NOMO-1 treated with DMSO at 0.1 percent for 48 hours (cell line): ENCODE measurements around the gene BCS1L.

ENCODE experiments used
- DNase-seq: peaks from one replicate; lab custom pipeline; 2025; ENCODE audit not compliant: unreplicated experiment; lab: John Stamatoyannopoulos, UW

BCS1L gene, protein sequence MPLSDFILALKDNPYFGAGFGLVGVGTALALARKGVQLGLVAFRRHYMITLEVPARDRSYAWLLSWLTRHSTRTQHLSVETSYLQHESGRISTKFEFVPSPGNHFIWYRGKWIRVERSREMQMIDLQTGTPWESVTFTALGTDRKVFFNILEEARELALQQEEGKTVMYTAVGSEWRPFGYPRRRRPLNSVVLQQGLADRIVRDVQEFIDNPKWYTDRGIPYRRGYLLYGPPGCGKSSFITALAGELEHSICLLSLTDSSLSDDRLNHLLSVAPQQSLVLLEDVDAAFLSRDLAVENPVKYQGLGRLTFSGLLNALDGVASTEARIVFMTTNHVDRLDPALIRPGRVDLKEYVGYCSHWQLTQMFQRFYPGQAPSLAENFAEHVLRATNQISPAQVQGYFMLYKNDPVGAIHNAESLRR

GRCh38 chr2:218659258-218659987, at the start of gene BCS1L, which contains the start of gene ZNF142:
TSS of gene BCS1L (plus strand) at chr2:218659683. CDS start at chr2:218660988, 1,305 bp downstream.
TSS of gene ZNF142 (minus strand) at chr2:218659623. CDS start at chr2:218656429, 3,194 bp downstream.
- peak; percentile 94 for DNase-seq

GRCh38 chr2:218615868-218616315, 43.6 kb upstream of the BCS1L start:
- DNase-seq, result no peak

GRCh38 chr2:218618102-218618860, 41.2 kb upstream of the BCS1L start:
- no peak for DNase-seq

DNA sequence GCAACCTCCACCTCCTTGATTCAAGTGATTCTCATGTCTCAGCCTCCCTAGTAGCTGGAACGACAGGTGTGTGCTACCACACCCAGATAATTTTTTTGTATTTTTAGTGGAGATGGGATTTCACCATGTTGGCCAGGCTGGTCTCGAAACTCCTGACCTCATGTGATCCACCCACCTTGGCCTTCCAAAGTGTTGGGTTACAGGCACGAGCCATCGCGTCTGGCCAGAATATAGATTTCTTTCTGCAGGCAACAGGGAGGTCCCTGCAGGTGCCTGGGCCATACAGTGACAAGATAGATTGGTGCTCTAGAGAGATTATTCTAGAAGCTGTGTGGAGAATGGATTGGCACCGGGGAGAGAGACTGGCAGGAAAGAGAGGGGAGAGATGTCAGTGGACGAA, 38.5 kb upstream of the BCS1L start:
- no peak for DNase-seq

DNA sequence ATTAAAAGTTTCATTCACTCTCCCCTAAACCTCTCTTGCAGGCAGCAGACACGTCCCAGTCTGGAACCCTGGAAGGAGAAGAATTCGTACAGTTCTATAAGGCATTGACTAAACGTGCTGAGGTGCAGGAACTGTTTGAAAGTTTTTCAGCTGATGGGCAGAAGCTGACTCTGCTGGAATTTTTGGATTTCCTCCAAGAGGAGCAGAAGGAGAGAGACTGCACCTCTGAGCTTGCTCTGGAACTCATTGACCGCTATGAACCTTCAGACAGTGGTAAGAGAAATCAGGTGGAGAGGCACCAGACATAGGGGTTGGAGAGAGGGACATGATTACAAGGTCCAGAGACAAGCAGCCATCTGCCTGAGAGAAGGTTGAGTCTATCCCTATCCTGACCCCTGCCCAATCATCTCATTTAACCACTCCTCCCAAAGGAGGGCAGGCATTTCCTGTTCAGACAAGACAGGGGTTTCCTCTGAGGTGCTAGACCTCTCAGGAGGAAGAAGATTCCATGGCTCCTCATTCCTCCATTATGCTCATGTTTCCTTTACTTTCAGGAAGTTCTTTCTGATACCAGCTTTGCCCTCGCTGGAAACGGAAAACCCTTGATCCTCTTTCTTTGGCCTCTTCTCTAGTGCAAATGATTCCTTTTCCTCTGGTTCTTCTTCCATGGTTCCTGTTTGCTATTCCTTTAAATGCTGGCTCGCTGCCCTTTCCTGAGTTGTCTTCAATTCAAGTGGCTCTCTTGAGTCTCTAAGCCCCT, 36.7 kb upstream of the BCS1L start:
- DNase-seq, result no peak

GRCh38 chr2:218623366-218623705, 36.1 kb upstream of the BCS1L start:
- no peak for DNase-seq

DNA sequence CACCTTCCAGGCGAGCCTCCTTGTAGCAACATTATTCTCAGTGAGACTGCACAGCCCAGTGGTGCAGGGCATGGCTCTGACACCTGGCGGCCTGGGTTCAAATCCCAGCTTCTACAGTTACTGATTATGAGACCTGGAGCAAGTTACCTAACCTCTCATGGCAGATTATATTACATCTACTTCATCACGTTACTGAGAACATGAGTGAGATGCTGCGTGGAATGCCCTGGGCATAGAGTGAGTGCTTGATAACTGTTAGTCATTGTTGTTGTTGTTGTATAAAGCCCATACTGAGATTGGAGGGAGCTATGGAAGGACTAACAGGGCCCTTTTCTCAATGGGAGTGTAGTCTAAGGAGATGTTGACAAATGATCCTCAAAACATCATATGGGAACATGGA, 33.1 kb upstream of the BCS1L start:
- no peak for DNase-seq

GRCh38 chr2:218627939-218628338, 31.5 kb upstream of the BCS1L start:
- no peak for DNase-seq

DNA sequence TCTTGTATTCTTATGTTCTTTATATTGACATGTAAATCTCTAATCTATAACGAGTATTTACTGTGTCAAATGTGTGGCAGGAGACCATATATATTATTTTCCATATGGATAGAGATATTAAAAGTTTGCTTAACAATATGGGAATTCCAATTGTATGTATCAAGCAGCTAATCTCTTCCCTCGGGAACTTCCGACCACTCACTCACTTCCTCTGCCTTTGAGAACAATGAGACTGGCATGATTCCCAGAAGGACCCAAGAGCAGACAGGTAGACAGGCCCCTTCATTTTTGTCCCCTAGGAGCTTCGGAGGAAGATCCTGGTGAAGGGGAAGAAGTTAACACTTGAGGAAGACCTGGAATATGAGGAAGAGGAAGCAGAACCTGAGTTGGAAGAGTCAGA, 27.6 kb upstream of the BCS1L start:
- no peak for DNase-seq

DNA sequence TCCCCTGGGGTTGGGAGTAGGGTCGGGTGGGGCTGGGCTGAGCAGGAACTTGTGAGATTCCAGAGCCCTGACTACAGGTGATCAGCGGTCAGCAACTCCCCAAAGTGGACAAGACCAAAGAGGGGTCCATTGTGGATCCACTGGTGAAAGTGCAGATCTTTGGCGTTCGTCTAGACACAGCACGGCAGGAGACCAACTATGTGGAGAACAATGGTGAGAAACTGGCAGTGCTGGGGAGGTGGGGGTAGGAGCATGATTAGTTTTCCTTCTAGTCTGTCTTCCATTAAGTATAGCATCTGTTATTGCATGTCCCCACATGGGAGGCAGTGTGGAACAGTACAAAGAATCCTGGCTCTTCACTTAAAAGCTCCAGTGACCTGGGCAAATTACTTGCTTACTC, 23.8 kb upstream of the BCS1L start:
- DNase-seq, result no peak

GRCh38 chr2:218638372-218638771, 21.1 kb upstream of the BCS1L start:
- no peak for DNase-seq

DNA sequence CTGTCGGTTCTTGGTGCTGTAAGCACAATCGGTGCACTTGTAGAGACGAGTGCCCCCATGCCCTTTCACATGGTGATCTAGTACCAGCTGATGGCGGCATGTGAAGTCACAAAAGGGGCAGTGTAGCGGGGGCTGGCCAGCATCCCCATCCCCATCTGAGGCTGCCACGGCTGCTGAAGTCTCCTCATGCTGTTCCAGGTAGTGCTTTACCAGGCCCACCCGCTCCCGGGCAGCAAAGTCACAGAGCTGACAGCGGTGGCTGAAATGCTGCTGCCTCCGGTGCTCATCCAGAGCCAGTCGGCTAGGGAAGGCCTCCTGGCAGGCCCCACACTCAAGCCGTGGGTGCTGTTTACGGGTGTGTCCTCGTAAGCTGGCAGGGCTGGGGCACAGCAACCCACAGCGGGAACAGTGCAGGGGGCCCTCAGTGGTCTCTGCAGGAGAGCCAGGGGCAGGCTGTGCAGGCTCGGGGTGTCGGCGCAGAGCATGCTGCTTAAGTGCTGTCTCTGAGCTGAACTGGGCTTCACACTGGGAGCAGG, 17.3 kb upstream of the BCS1L start:
- no peak for DNase-seq

- no peak for DNase-seq
These were observed 16.7 kb upstream of the BCS1L start for GRCh38 chr2:218642786-218643185.

GRCh38 chr2:218643751-218644310, 15.7 kb upstream of the BCS1L start:
- no peak for DNase-seq

DNA sequence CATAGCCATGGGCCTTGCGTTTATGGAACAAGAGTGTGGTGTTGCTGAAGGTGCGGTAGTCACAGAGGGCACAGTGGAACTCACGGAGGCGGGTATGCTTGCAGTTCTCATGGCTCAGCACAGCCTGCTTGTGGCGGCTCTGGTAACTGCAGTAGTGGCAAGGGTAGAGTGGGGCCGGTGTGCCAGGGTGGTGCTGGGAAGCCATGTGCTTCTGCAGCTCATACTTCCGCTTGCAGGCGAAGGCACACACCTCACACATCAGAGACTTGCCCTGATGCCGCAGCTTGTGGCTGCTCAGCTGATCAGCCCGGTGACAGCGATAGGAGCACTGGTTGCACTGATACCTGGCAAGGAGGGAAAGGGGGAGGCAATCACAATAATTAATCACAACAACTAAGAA, 14.8 kb upstream of the BCS1L start:
- no peak for DNase-seq

DNA sequence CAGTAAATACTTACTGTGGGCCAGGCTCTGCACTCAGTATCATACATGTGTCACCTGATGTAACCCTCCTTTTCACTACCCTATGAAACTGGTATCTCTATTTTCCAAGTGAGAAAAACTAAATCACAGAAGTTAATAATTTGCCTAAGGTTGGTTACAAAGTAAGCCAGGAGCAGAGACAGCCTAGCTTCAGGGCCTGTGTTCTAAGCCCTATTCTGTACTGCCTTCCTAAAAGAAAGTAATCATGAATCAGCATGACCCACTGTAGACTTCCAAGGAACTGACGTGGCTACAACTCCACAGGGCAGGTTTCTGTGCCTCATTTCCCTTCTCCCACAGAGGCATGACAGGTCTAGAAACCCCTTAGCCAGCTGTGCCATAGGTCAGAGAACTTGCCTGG, 14.4 kb upstream of the BCS1L start:
- DNase-seq, result no peak

DNA sequence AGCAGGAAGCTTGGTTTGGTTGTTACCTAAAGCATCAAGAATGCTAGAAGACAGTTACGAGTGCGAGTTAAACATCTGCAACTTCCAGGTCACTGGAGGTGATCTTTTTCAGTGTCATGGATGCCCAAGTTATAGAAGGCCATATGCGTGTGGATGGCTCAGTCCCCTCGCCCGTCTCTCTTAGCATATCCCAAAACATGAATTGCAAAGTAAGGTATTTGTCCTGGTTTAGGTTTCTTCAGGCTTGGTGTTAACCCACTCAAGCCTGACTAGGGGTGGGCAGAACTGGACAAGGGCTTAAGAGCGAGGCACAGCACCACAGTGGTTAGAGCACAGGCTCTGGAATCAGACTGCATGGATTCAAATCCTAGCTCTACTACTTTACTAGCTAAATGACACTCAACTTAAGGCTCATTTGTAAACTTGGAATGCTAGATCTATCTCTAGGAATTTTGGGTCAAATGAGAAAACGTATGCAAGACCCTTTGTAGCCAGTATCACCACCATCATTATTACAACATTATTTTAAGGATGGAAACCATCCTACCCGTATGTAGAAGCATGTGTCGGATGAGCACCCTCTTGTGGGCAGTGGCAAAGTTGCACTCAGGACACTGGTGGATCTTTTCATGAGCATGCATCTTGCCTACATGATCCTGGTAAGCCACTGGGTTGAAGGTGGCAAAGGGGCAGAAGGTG, 11.2 kb upstream of the BCS1L start:
- peak; percentile 29 for DNase-seq

- DNase-seq, result no peak
These were observed 10.7 kb upstream of the BCS1L start for GRCh38 chr2:218648787-218649100.

DNA sequence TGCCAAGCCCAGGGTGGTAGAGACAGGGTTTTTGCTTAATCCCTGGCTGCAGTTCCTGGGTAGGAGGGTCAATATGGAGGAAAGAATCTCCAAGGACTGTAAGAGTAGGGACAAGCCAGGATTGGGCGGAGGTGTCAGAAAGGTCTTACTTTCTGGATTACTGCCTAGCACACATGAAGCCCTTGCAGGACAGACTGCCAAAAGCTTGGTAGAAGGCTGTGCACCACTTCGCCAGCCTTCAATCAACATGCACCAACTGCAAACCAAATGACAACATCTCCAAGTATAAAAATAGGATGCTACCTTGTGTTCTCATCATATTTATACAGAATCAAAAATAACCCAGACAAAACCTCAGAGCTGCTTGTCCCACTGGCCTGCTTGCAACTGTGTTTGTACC, 3.7 kb upstream of the BCS1L start:
- no peak for DNase-seq
